HG03342 (cell line): Measurements from ENCODE around the gene HELZ2.
"Not testable (repeated sequence)": the region's sequence is repeated elsewhere in the genome, so short reads cannot be mapped to it uniquely, and the experiment has no call there.

Source experiments
- ATAC-seq: cut with Tn5 transposase; IDR thresholded peaks from one replicate; pipeline ENCODE4 v1.9.1; 2021; ENCODE audit warnings: mild to moderate bottlenecking, moderate library complexity; ENCODE audit not compliant: unreplicated experiment

HELZ2 gene

GRCh38 chr20:63574156-63574828, at the start of gene HELZ2:
Gene HELZ2, minus strand, starts transcription at chr20:63574239. Its CDS starts 1,854 bp downstream, at chr20:63572385.
- no peak for ATAC-seq

- no peak for ATAC-seq
Observed at GRCh38 chr20:63622732-63623131, 48.7 kb upstream of the HELZ2 start.

GRCh38 chr20:63622096-63622495, 48.1 kb upstream of the HELZ2 start:
- ATAC-seq: no peak

- ATAC-seq: no peak
Observed at GRCh38 chr20:63620991-63621390, 47.0 kb upstream of the HELZ2 start.

GRCh38 chr20:63619505-63619904, 45.5 kb upstream of the HELZ2 start:
- no peak for ATAC-seq

- no peak for ATAC-seq
Observed at GRCh38 chr20:63619086-63619485, 45.0 kb upstream of the HELZ2 start.

- no peak for ATAC-seq
Observed at GRCh38 chr20:63618291-63618980, 44.4 kb upstream of the HELZ2 start.

GRCh38 chr20:63617876-63618265, 43.8 kb upstream of the HELZ2 start:
- no peak for ATAC-seq

GRCh38 chr20:63617092-63617875, 43.2 kb upstream of the HELZ2 start:
- no peak for ATAC-seq

- not testable (repeated sequence) for ATAC-seq
Observed at GRCh38 chr20:63613863-63614594, 40.0 kb upstream of the HELZ2 start.

- no peak for ATAC-seq
Observed at GRCh38 chr20:63612276-63612931, 38.4 kb upstream of the HELZ2 start.

- no peak for ATAC-seq
Observed at GRCh38 chr20:63611646-63612045, 37.6 kb upstream of the HELZ2 start.

GRCh38 chr20:63610581-63611435, 36.8 kb upstream of the HELZ2 start:
- no peak for ATAC-seq

- ATAC-seq: no peak
Observed at GRCh38 chr20:63606686-63607085, 32.6 kb upstream of the HELZ2 start.

- ATAC-seq: no peak
Observed at GRCh38 chr20:63602321-63602720, 28.3 kb upstream of the HELZ2 start.

GRCh38 chr20:63601679-63602078, 27.6 kb upstream of the HELZ2 start:
- not testable (repeated sequence) for ATAC-seq

- ATAC-seq: no peak
Observed at GRCh38 chr20:63599396-63600050, 25.5 kb upstream of the HELZ2 start.

- no peak for ATAC-seq
Observed at GRCh38 chr20:63598479-63599395, 24.7 kb upstream of the HELZ2 start.
